IMR-90 (cell line): ENCODE data around the gene ACSL3.

Experiments used
- CEBPB ChIP-seq: IDR thresholded peaks from 2 replicates; pipeline ENCODE4 v1.6.1; 2012; ENCODE audit warnings: low read depth, low read length, improper control_type of control experiment
- FOS ChIP-seq: fragments of 150-350 bp; IDR thresholded peaks from 2 replicates; pipeline ENCODE4 v1.6.1; 2016; ENCODE audit warnings: low read depth, low read length
- RFX5 ChIP-seq: IDR thresholded peaks from 2 replicates; pipeline ENCODE4 v1.8.0; 2012; ENCODE audit warnings: low read depth, mild to moderate bottlenecking, low read length, moderate library complexity
- TF ChIP-seq, protein P1 (sequence below): conservative IDR thresholded peaks from 2 replicates; pipeline ENCODE4 v1.5.1; 2012; ENCODE audit warnings: mild to moderate bottlenecking, low read depth, low read length, improper control_type of control experiment
- TF ChIP-seq, protein P2 (sequence below): fragments of 150-350 bp; IDR thresholded peaks from 2 replicates; pipeline ENCODE4 v1.6.1; 2016; ENCODE audit warnings: low read depth, mild to moderate bottlenecking, low read length, moderate library complexity, borderline replicate concordance

DNA sequence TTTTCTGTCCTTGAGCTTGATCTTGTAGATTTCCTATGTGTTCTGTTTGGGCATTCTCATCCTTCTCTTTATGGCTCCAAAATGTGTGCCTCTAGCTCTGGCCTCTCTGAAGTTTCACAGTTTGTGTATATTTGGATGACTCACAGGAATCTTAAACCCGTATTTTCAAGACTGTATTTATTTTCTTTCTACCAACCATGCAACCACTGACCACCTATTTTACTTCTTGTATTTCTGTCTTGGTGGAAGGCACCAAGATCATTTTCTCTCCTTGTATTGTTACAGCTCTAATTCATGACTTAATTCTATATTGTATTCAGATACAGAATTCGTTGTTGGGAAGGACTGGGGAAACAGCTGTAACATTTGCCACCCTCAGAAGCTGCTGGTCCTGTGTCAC is 39.5 kb downstream of the ACSL3 start:
- TF ChIP-seq, protein P1, sequence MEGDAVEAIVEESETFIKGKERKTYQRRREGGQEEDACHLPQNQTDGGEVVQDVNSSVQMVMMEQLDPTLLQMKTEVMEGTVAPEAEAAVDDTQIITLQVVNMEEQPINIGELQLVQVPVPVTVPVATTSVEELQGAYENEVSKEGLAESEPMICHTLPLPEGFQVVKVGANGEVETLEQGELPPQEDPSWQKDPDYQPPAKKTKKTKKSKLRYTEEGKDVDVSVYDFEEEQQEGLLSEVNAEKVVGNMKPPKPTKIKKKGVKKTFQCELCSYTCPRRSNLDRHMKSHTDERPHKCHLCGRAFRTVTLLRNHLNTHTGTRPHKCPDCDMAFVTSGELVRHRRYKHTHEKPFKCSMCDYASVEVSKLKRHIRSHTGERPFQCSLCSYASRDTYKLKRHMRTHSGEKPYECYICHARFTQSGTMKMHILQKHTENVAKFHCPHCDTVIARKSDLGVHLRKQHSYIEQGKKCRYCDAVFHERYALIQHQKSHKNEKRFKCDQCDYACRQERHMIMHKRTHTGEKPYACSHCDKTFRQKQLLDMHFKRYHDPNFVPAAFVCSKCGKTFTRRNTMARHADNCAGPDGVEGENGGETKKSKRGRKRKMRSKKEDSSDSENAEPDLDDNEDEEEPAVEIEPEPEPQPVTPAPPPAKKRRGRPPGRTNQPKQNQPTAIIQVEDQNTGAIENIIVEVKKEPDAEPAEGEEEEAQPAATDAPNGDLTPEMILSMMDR: no peak
- no peak for TF ChIP-seq RFX5
- TF ChIP-seq CEBPB: no peak
- peak; percentile 81 for TF ChIP-seq FOS
- TF ChIP-seq, protein P2, sequence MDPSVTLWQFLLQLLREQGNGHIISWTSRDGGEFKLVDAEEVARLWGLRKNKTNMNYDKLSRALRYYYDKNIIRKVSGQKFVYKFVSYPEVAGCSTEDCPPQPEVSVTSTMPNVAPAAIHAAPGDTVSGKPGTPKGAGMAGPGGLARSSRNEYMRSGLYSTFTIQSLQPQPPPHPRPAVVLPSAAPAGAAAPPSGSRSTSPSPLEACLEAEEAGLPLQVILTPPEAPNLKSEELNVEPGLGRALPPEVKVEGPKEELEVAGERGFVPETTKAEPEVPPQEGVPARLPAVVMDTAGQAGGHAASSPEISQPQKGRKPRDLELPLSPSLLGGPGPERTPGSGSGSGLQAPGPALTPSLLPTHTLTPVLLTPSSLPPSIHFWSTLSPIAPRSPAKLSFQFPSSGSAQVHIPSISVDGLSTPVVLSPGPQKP: no peak
